GM10266 (cell line): ENCODE data around the gene TBC1D22A.

Experiments
- DNase-seq: peaks from one replicate; pipeline ENCODE4 v3.0.0; 2012; ENCODE audit errors: extremely low spot score
- CTCF ChIP-seq: IDR thresholded peaks from 2 replicates; pipeline ENCODE4 v1.5.1; 2012; ENCODE audit warnings: mild to moderate bottlenecking, low read depth; ENCODE audit not compliant: control insufficient read depth, insufficient read depth; ENCODE audit errors: missing control alignments

The TBC1D22A gene

GRCh38 chr22:46842606-46843005, 80.2 kb downstream of the TBC1D22A start:
- no peak for DNase-seq
- TF ChIP-seq CTCF, result no peak

GRCh38 chr22:46843821-46844255, 81.4 kb downstream of the TBC1D22A start:
- TF ChIP-seq CTCF, result no peak
- DNase-seq, result no peak

DNA sequence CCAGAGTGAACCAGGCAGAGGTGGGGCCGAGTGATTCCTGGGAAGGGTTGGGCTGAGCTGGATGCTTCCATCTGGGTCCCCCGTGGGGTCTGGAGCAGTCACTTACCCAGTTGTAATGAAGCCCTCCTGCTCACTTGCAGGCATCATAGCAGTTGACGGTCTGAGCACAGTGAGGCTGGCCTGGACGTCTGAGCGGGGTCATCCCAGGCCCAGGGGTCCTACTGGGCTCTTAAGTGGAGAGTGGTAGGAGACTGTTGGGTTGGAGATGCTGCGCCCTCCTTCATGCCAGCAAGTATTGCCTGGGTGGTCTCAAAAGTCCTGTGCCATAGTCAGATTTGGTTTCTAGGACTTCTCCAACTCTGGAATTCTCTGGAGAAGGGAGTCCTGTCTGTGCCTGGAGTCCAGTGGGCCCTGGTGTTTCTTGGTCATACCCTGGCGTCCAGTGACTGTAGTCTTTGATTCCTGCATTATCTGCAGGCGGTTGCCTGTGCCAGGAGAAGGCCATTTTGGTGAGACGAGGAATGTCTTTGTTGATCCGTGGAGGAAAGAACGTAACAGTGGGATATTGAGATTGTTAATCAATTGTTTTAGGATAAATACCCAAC, 82.3 kb downstream of the TBC1D22A start:
- no peak for TF ChIP-seq CTCF
- DNase-seq, result no peak

DNA sequence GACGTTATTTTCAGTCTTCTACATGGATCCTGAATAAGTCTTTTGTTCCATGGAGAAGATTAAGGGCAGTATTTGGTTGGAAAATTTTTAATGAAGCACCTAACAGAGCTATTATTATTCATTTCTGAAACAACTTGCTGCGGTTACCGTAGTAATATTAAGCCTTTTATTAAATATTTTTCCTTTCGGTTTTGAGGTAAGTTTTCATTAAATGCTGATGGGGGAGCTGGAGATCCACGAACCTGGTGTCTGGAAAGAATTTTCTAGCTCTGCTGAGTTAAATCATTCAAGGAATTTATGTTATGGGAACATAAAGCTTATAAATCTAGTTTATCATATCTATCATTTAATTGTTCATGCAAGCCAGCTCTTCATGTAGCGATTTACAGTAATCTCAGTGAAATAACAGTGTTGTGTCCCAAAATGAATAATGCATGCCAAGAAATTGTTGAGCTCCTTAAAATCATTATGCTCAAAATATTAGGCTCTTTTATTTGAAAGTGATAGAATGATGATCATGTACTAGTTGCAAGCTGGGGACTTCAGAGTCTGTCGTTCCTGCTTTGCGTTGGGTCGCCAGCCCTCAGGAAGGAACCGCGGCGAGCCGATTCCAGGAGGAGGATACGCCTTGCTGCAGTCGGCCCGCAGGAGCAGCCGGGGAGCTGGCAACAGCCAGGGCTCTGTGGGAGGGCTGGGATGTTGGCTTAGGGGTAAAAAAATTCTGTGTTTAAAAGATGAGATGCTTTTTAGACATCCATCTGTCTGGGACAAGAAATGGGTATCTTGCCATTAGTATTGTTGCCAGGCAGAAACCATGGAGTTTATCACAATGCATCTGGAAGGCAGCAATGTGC, 83.1 kb downstream of the TBC1D22A start:
- no peak for DNase-seq
- TF ChIP-seq CTCF, result no peak

DNA sequence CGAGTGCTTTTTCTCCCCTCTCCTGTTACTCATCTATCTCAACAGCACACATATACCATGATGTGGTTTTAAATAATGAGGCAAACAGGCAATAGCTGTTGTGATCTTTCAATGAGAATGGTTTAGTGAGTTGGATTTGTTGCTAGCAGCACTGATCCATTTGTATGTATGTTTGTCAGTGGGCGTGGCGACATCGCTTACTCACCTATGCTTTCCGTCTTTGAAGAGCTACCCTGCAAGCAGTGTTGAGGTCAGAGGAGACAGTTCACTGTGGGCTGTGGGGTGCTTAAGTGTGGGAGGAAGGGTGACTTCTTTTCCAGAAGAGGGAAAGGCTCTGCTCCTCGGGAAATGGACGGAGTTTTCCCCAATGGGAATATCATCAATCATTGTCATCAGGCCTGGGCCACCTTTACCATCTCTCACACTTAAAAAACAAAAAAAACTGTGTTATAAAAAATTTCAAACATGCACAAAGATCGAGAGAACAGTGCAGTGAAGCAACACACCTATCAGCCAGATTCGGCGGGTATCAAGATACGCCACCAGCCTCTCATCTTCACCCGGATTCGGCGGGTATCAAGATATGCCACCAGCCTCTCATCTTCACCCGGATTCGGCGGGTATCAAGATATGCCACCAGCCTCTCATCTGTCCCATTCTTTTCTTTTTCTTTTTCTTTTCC, 83.8 kb downstream of the TBC1D22A start:
- no peak for DNase-seq

DNA sequence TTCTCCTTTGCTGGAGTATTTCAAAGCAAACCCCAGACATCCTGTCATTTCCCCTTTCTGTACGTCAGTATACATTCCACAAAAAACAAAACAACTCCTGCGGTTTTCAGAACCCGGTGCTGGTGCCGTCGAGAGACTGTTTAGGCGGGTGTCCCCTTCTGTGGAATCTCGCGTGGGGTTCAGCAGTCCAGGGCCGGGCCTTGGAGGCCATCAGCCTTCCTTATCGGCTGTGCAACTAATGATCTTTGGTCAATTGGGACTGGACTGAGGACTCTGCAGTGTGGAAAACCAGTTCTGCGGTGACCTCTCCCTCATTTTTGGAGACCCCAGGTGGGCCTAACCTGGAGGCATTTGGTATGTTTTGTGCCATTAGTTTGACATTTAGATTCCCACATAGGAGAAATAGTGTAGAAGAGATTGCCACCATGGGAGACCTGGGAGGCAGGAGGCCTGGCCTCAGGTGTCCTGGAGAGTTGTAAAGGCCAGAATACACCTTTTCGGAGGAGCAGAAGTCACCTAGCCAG, 84.4 kb downstream of the TBC1D22A start:
- DNase-seq, result no peak
- TF ChIP-seq CTCF, result no peak

More for the DNA sequence above, 83.8 kb downstream of the TBC1D22A start:
- TF ChIP-seq CTCF, result no peak
